ENCODE data around the gene RAMP1.

Gene RAMP1

DNA sequence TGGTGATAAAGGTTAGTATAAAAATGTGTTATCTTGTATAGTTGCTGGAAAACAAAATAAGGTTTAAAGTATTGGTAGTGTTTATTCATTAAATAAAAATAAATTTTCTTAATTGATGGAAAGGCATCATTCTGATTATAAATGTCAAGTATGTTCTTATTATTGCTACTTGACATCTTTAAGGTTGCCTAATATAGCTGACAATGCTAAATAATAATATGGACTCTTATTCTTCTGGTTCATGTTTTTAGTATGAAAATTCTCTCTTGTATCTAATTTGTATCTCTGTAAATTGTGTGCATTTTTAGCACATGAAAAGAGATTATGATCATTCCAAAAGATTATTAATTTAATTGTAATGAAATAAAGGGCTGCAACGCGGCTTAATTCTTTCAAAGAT lies 35.9 kb upstream of the RAMP1 start:
- H2BK15ac ChIP-seq (replicated peaks; ENCODE audit: low read depth) = no peak overlapping the region
- H3K36me3 ChIP-seq (ENCODE audit: control insufficient read depth, insufficient read depth, low read length) = no peaks in the 10 kb centered on the region
- no peak overlapping the region for H3K4ac ChIP-seq (ENCODE audit: low read depth, low read length)
- 100% methylated on average over 2 of the region's 2 CpGs for whole genome bisulfite sequencing (ENCODE audit: extremely low coverage, insufficient coverage, low lambda C conversion rate)
- no peaks in the 10 kb centered on the region for H3K27me3 ChIP-seq (ENCODE audit: insufficient read depth, low read length, poor library complexity)
- no peak overlapping the region for H2AK5ac ChIP-seq (ENCODE audit: low read length)
- no peak overlapping the region for H3K9ac ChIP-seq (ENCODE audit: low read length)
- H4K8ac ChIP-seq (ENCODE audit: low read depth, low read length) = no peak overlapping the region
- H4K5ac ChIP-seq (ENCODE audit: low read length) = no peak overlapping the region
- no peak overlapping the region for H3K4me2 ChIP-seq (ENCODE audit: low read length)
- no peak overlapping the region for H3K27ac ChIP-seq (ENCODE audit: low read depth, low read length)
- H3K23ac ChIP-seq (ENCODE audit: low read length) = no peak overlapping the region
- H3K4me3 ChIP-seq (ENCODE audit: low read length) = no peak overlapping the region
- H3K4me1 ChIP-seq (ENCODE audit: control insufficient read depth, low read depth, low read length) = no peaks in the 10 kb centered on the region
- no peak overlapping the region for H2BK5ac ChIP-seq (ENCODE audit: low read length)
- H2BK120ac ChIP-seq (ENCODE audit: low read depth, low read length) = no peak overlapping the region
- H3K56ac ChIP-seq (ENCODE audit: low read length) = no peak overlapping the region
- no peak for DNase-seq
- no peaks in the 10 kb centered on the region for H3K79me1 ChIP-seq (ENCODE audit: low read length)
- H3K18ac ChIP-seq (ENCODE audit: low read length) = no peak overlapping the region
- H3K79me2 ChIP-seq (ENCODE audit: control insufficient read depth, insufficient read depth, low read length) = no peaks in the 10 kb centered on the region

DNA sequence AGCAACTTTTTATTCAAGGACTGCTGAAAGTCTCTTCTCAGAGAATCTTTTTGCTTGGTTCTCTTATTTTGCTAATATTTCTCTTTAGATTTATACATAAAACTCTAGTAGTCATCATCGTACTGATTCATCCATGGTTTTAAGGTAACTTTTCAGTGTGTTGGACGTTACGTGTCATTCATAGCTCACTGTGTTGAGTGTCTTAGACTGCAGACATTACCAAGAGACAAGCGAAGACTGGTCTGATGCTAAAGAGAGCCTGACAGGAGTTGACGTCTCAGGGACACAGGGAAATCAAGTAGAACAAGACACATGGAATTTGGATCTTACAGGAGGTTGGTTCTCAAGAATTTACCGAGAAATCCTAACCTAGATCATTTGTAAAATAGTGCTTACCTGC lies 35.3 kb upstream of the RAMP1 start:
- H4K5ac ChIP-seq (ENCODE audit: low read length) = no peak overlapping the region
- H2BK120ac ChIP-seq (ENCODE audit: low read depth, low read length) = no peak overlapping the region
- no CpG with 5 or more reads among the region's 6 CpGs for WGBS (ENCODE audit: extremely low coverage, insufficient coverage, low lambda C conversion rate)
- H3K79me2 ChIP-seq (ENCODE audit: control insufficient read depth, insufficient read depth, low read length) = no peaks in the 10 kb centered on the region
- H3K23ac ChIP-seq (ENCODE audit: low read length) = no peak overlapping the region
- no peak overlapping the region for H4K8ac ChIP-seq (ENCODE audit: low read depth, low read length)
- H3K4me3 ChIP-seq (ENCODE audit: low read length) = no peak overlapping the region
- H3K27ac ChIP-seq (ENCODE audit: low read depth, low read length) = no peak overlapping the region
- H2AK5ac ChIP-seq (ENCODE audit: low read length) = no peak overlapping the region
- no peaks in the 10 kb centered on the region for H3K27me3 ChIP-seq (ENCODE audit: insufficient read depth, low read length, poor library complexity)
- no peak overlapping the region for H3K9ac ChIP-seq (ENCODE audit: low read length)
- no peak overlapping the region for H2BK15ac ChIP-seq (replicated peaks; ENCODE audit: low read depth)
- no peaks in the 10 kb centered on the region for H3K4me1 ChIP-seq (ENCODE audit: control insufficient read depth, low read depth, low read length)
- H3K4ac ChIP-seq (ENCODE audit: low read depth, low read length) = no peak overlapping the region
- no peak overlapping the region for H3K18ac ChIP-seq (ENCODE audit: low read length)
- no peak overlapping the region for H3K56ac ChIP-seq (ENCODE audit: low read length)
- H3K4me2 ChIP-seq (ENCODE audit: low read length) = no peak overlapping the region
- no peaks in the 10 kb centered on the region for H3K79me1 ChIP-seq (ENCODE audit: low read length)
- no peak for DNase-seq
- H3K36me3 ChIP-seq (ENCODE audit: control insufficient read depth, insufficient read depth, low read length) = no peaks in the 10 kb centered on the region
- no peak overlapping the region for H2BK5ac ChIP-seq (ENCODE audit: low read length)

DNA sequence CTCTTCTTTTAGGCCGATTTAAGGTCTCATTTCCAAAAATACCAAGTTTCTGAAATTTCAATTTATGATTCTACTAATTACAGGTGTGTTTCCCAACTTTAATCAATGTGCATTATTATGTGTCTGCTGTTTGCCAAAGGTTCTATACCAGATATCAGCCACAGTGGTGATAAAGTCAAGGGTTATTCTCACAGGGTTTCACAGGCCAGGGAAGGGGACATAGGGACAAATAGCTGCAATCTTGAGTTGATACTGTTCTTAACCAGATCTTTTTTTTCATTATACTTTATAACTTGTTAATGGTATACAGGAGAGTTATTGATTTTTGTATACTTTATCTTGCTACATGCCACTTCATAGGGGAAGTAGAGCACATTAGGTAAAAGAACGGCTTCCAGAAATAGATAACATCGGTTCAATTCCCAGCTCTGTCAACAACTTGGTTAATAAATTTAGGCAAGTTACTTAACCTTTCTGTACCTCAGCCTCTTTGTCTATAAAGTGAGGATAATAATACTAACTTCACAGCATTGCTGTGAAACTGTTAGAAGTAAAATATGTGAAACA lies 31.9 kb upstream of the RAMP1 start:
- H3K56ac ChIP-seq (ENCODE audit: low read length) = no peak overlapping the region
- H3K27ac ChIP-seq (ENCODE audit: low read depth, low read length) = no peak overlapping the region
- H2BK120ac ChIP-seq (ENCODE audit: low read depth, low read length) = no peak overlapping the region
- H3K4ac ChIP-seq (ENCODE audit: low read depth, low read length) = no peak overlapping the region
- H4K8ac ChIP-seq (ENCODE audit: low read depth, low read length) = no peak overlapping the region
- H4K5ac ChIP-seq (ENCODE audit: low read length) = no peak overlapping the region
- WGBS (ENCODE audit: extremely low coverage, insufficient coverage, low lambda C conversion rate) = no CpG with 5 or more reads among the region's 3 CpGs
- no peak overlapping the region for H3K18ac ChIP-seq (ENCODE audit: low read length)
- no peak overlapping the region for H2BK15ac ChIP-seq (replicated peaks; ENCODE audit: low read depth)
- H3K27me3 ChIP-seq (ENCODE audit: insufficient read depth, low read length, poor library complexity) = no peaks in the 10 kb centered on the region
- H2BK5ac ChIP-seq (ENCODE audit: low read length) = no peak overlapping the region
- no peak overlapping the region for H3K9ac ChIP-seq (ENCODE audit: low read length)
- H2AK5ac ChIP-seq (ENCODE audit: low read length) = no peak overlapping the region
- no peaks in the 10 kb centered on the region for H3K36me3 ChIP-seq (ENCODE audit: control insufficient read depth, insufficient read depth, low read length)
- H3K79me1 ChIP-seq (ENCODE audit: low read length) = no peaks in the 10 kb centered on the region
- no peaks in the 10 kb centered on the region for H3K4me1 ChIP-seq (ENCODE audit: control insufficient read depth, low read depth, low read length)
- no peak overlapping the region for H3K4me2 ChIP-seq (ENCODE audit: low read length)
- H3K23ac ChIP-seq (ENCODE audit: low read length) = no peak overlapping the region
- H3K79me2 ChIP-seq (ENCODE audit: control insufficient read depth, insufficient read depth, low read length) = no peaks in the 10 kb centered on the region
- no peak overlapping the region for H3K4me3 ChIP-seq (ENCODE audit: low read length)
- no peak for DNase-seq

DNA sequence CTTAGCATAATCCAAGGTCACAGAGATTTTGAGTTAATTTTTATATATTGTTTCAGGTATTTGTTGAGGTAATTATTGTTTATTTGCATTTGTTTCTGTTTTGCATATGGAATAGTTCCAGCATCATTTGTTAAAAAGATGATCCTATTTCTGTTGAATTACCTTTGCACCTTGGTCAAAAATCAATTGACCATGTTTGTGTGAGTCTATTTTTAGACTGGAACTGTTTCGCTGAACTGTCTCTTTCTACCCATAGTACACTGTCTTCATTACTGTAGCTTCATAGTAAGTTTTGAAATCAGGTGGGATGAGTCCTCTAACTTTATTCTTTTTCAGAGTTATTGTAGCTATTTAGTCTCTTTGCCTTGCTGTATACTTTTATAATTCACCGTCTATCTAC lies 28.9 kb upstream of the RAMP1 start:
- Histone ChIP-seq H3K23ac (ENCODE audit: low read length) (no peak overlapping the region), H3K9ac (ENCODE audit: low read length) (no peak overlapping the region), H3K79me2 (ENCODE audit: control insufficient read depth, insufficient read depth, low read length) (no peaks in the 10 kb centered on the region), H3K79me1 (ENCODE audit: low read length) (no peaks in the 10 kb centered on the region), H4K5ac (ENCODE audit: low read length) (no peak overlapping the region), H3K56ac (ENCODE audit: low read length) (no peak overlapping the region), H2BK120ac (ENCODE audit: low read depth, low read length) (no peak overlapping the region), H3K4me1 (ENCODE audit: control insufficient read depth, low read depth, low read length) (no peaks in the 10 kb centered on the region), H4K8ac (ENCODE audit: low read depth, low read length) (no peak overlapping the region), H2BK5ac (ENCODE audit: low read length) (no peak overlapping the region), H2AK5ac (ENCODE audit: low read length) (no peak overlapping the region), H2BK15ac (replicated peaks; ENCODE audit: low read depth) (no peak overlapping the region), H3K27ac (ENCODE audit: low read depth, low read length) (no peak overlapping the region), H3K36me3 (ENCODE audit: control insufficient read depth, insufficient read depth, low read length) (no peaks in the 10 kb centered on the region), H3K4me3 (ENCODE audit: low read length) (no peak overlapping the region), H3K4ac (ENCODE audit: low read depth, low read length) (no peak overlapping the region), H3K4me2 (ENCODE audit: low read length) (no peak overlapping the region), H3K18ac (ENCODE audit: low read length) (no peak overlapping the region), H3K27me3 (ENCODE audit: insufficient read depth, low read length, poor library complexity) (no peaks in the 10 kb centered on the region)
- no CpG with 5 or more reads among the region's 2 CpGs for WGBS (ENCODE audit: extremely low coverage, insufficient coverage, low lambda C conversion rate)
- DNase-seq = no peak

DNA sequence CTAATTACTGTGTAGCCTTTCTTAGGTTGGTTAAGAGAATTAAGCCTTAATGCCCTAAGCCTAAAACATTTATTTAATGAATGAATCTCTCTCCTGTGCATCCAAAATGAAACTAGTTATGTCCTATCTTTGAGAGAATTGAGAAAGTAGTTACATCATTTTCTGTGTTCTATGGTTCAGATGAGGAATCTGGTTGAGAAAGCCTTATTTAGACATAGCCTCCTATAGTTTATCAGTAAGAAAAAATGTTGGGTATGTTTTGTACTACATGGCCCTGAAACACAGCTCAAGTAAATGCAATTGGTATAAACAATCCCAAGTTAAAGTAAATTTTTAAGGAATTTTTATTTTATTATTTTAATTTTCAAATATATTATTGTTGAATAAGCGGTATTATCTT lies 25.9 kb upstream of the RAMP1 start:
- H3K56ac ChIP-seq (ENCODE audit: low read length) = no peak overlapping the region
- H3K27me3 ChIP-seq (ENCODE audit: insufficient read depth, low read length, poor library complexity) = no peaks in the 10 kb centered on the region
- no peak overlapping the region for H3K9ac ChIP-seq (ENCODE audit: low read length)
- no peak overlapping the region for H2BK120ac ChIP-seq (ENCODE audit: low read depth, low read length)
- H3K4ac ChIP-seq (ENCODE audit: low read depth, low read length) = no peak overlapping the region
- H3K4me2 ChIP-seq (ENCODE audit: low read length) = no peak overlapping the region
- no peak overlapping the region for H3K23ac ChIP-seq (ENCODE audit: low read length)
- no peak overlapping the region for H2BK5ac ChIP-seq (ENCODE audit: low read length)
- H3K27ac ChIP-seq (ENCODE audit: low read depth, low read length) = no peak overlapping the region
- H3K4me3 ChIP-seq (ENCODE audit: low read length) = no peak overlapping the region
- no peaks in the 10 kb centered on the region for H3K36me3 ChIP-seq (ENCODE audit: control insufficient read depth, insufficient read depth, low read length)
- H2BK15ac ChIP-seq (replicated peaks; ENCODE audit: low read depth) = no peak overlapping the region
- H3K79me2 ChIP-seq (ENCODE audit: control insufficient read depth, insufficient read depth, low read length) = no peaks in the 10 kb centered on the region
- H3K18ac ChIP-seq (ENCODE audit: low read length) = no peak overlapping the region
- H3K79me1 ChIP-seq (ENCODE audit: low read length) = no peaks in the 10 kb centered on the region
- no peaks in the 10 kb centered on the region for H3K4me1 ChIP-seq (ENCODE audit: control insufficient read depth, low read depth, low read length)
- no peak overlapping the region for H4K8ac ChIP-seq (ENCODE audit: low read depth, low read length)
- 100% methylated on average over 1 of the region's 1 CpG for WGBS (ENCODE audit: extremely low coverage, insufficient coverage, low lambda C conversion rate)
- H4K5ac ChIP-seq (ENCODE audit: low read length) = no peak overlapping the region
- no peak for DNase-seq
- H2AK5ac ChIP-seq (ENCODE audit: low read length) = no peak overlapping the region

DNA sequence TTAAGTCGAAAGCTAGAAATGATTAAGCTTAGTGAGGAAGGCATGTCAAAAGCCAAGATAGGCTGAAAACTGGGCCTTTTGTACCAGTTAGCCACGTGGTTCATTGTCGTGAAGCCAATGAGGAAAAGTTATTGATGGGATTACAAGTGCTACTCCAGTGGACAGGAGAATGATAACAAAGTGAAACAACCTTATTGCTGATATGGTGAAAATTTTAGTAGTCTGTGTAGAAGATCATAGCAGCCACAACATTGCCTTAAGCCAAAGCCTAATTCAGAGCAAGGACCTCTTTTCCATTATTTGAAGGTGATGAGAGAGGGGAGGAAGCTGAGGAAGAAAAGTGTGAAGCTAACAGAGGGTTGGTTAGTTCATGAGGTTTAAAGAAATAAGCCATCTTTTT lies 24.1 kb upstream of the RAMP1 start:
- Histone ChIP-seq H4K8ac (ENCODE audit: low read depth, low read length) (no peak overlapping the region), H2BK5ac (ENCODE audit: low read length) (no peak overlapping the region), H3K23ac (ENCODE audit: low read length) (no peak overlapping the region), H3K56ac (ENCODE audit: low read length) (no peak overlapping the region), H3K9ac (ENCODE audit: low read length) (no peak overlapping the region), H3K4me2 (ENCODE audit: low read length) (no peak overlapping the region), H3K18ac (ENCODE audit: low read length) (no peak overlapping the region), H3K27me3 (ENCODE audit: insufficient read depth, low read length, poor library complexity) (no peaks in the 10 kb centered on the region), H3K79me2 (ENCODE audit: control insufficient read depth, insufficient read depth, low read length) (no peaks in the 10 kb centered on the region), H3K4me3 (ENCODE audit: low read length) (no peak overlapping the region), H3K4ac (ENCODE audit: low read depth, low read length) (no peak overlapping the region), H2AK5ac (ENCODE audit: low read length) (no peak overlapping the region), H3K27ac (ENCODE audit: low read depth, low read length) (no peak overlapping the region), H3K36me3 (ENCODE audit: control insufficient read depth, insufficient read depth, low read length) (no peaks in the 10 kb centered on the region), H2BK15ac (replicated peaks; ENCODE audit: low read depth) (no peak overlapping the region), H3K79me1 (ENCODE audit: low read length) (no peaks in the 10 kb centered on the region), H4K5ac (ENCODE audit: low read length) (no peak overlapping the region), H3K4me1 (ENCODE audit: control insufficient read depth, low read depth, low read length) (no peaks in the 10 kb centered on the region), H2BK120ac (ENCODE audit: low read depth, low read length) (no peak overlapping the region)
- WGBS (ENCODE audit: extremely low coverage, insufficient coverage, low lambda C conversion rate) = no CpG with 5 or more reads among the region's 3 CpGs
- no peak for DNase-seq
